Retinal pigment epithelial cell (primary cell): Measurements from ENCODE around the gene UROC1.

Experiments used
- DNase-seq: peaks from one replicate; pipeline ENCODE4 v3.0.0-alpha.2; 2010; ENCODE audit warnings: low read depth
- H3K4me3 ChIP-seq: 2 replicates; pipeline ENCODE4 v1.5.1; 2011; ENCODE audit warnings: mild to moderate bottlenecking, low read length, control low read depth, moderate library complexity
- CTCF ChIP-seq: conservative IDR thresholded peaks from 2 replicates; pipeline ENCODE4 v1.5.1; 2011; ENCODE audit warnings: low read depth, low read length, control low read depth, inconsistent platforms

Gene UROC1

DNA sequence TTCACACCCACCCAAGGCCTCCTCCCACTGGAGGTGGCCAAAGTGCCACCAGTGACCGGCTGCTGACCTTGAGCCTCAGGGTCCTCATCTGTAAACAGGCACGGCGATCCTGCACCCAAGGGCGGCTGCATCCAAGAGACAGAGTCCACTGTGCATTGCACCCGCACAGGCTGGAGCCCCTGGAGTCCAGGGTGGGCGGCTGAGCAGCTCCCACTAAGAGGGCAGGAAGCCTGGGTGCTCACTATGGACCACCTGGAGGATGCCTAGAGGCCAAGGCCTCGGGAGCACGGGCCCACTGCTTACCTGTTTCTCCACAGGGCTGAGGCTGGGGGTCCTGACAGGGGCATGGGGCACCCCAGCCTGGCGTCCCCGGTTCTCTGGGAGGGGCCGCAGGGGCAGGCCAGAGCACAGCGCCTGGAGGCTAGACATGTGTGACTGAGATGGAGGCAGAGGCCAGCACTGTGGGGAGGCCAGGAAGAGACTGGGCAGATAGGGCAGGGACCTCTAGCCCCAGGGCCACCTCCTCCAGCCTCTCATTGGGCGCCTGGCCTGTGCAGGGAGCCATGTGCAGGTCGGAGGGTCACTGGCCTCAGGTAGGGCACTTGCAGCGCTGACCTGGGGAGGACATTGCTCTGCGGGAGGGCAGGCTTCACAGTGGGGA is at the start of gene UROC1:
Gene UROC1, minus strand, starts transcription at position 483 of the 661 bp plus-strand sequence. Its CDS starts 54 bp downstream, at position 429.
- no peak for TF ChIP-seq CTCF
- DNase-seq: no peak
- no peak within 1 kb of the TSS for H3K4me3 ChIP-seq

DNA sequence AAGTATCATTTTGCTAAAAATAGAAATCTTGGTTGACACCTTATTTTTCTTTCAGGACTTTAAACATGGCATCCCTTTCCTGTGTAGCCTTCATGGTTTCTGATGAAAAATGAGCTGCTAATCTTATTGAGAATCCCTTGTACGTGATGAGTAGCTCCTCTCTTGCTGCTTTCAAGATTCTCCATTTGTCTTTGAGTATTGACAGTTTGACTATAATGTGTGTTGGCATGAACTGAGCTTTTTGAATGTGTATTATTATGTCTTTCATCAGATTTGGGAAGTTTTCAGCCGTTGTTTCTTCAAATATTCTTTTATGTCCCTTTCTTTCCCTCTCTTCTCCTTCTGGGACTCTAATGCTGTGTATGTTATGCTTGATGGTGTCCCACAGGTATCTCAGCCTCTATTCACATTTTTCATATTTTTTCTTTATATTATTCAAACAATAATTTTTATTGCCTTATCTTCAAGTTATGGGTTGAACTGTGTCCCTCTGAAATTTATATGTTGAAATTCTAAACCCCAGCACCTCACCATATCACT is 45.2 kb upstream of the UROC1 start:
- no peak for DNase-seq
- no peak for TF ChIP-seq CTCF
- no peak overlapping the region for H3K4me3 ChIP-seq

DNA sequence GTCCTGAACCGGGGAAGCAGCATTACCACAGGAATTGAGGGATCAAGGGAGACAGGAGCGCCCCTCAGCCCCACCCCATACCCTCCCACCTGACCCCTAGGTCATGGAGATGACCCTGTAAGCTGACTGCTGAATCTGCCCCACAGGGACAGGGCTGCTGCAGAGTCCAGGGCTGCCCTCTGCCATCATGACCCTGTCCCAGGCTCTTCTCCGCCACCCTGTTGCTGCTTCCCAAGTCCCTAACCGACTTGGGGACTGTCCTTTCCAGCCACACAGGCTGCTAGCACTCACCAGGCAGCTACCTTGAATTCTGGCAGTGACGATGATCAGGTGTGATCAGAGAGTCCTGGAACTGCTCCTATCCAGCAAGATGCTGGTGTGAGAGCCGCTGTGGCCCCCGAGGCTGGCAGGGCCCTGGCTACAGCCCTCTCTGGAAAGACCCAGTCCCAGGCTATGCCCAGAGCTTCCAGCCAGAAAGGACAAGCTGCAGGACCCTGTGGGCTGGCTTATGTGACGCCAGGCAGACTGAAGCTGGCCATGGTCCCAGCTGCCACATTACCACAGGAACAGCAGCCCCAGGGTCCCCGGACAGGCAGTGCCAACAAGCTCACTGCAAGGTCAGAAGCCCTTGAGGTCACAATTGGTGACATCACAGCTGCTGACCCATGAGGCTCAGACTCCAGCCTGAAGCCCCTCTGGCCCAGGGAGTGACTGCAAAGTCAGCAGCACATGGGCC is 40.9 kb upstream of the UROC1 start, which contains the start of gene C3orf22:
Gene C3orf22, minus strand, starts transcription at position 597 of the 736 bp plus-strand sequence. CDS start 5,542 bp downstream, outside the sequence.
- no peak for TF ChIP-seq CTCF
- DNase-seq: no peak
- no peak within 1 kb of the TSS for H3K4me3 ChIP-seq

- H3K4me3 ChIP-seq: no peak overlapping the region
- TF ChIP-seq CTCF: no peak
- no peak for DNase-seq
These were observed 40.2 kb upstream of the UROC1 start for GRCh38 chr3:126557761-126558160.

DNA sequence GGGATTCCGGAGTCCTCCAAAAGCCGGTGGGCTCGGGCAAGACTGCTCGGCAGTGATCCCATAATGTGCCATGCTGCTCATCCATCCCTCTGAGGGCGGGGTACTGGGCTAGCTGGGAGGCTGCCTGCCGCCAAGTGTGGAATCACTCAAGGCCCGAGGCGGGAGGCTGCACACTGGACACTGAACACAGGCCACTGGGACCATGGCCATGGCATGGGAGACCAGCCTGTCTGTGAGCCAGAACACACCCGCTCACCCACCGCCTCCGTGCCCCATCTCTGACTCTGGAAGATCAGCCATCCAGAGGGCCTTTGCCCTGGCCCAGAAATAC is 39.8 kb upstream of the UROC1 start:
- DNase-seq: no peak
- TF ChIP-seq CTCF: no peak
- no peak overlapping the region for H3K4me3 ChIP-seq

DNA sequence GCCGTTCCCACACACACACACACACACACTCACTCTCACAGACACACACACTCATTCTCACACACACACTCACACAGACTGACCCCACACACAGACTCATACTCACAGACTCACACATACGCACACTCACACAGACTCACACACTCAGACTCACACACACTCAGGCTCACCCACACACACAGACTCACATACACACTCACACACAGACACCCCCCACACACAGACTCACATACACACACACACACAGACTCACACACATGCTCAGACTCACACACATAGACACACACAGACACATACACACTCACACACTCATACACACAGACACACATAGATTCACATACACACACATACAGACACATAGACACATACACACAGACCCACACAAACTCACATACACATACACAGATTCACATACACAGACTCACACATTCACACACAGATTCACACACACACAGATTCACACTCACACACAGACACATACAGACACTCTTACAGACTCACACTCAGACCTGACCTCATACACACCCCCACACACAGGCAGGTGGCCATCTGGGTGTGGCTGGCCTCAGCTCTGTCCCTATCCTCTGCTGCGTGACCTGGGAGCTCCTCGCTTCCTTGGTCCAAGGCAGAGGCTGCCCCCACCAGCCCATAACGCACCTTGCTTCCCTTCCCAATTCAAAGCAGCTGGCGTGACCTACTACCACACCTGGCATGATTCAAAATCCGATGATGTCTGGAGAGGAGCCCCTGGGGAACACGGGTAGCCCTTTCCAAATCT is 39.3 kb upstream of the UROC1 start:
- TF ChIP-seq CTCF: no peak
- no peak for DNase-seq
- H3K4me3 ChIP-seq: no peak overlapping the region
